Measurements from ENCODE around the gene CBFA2T2.
"Not testable (repeated sequence)": the region's sequence is repeated elsewhere in the genome, so short reads cannot be mapped to it uniquely, and the experiment has no call there.

CBFA2T2 gene

GRCh38 chr20:33463332-33464101, 26.4 kb upstream of the CBFA2T2 start:
- no peak overlapping the region for H3K4me3 ChIP-seq (replicated peaks in 1 of 2; ENCODE audit: low read depth in 2 of 2, low read length in 2 of 2)

GRCh38 chr20:33464759-33465158, 25.1 kb upstream of the CBFA2T2 start:
- DNase-seq (ENCODE audit: low read depth in 2 of 2); H3K4me3 ChIP-seq (replicated peaks in 1 of 2; ENCODE audit: low read depth in 2 of 2, low read length in 2 of 2): not testable (repeated sequence)

More at GRCh38 chr20:33463332-33464101, 26.4 kb upstream of the CBFA2T2 start:
- TF ChIP-seq CTCF (IDR thresholded peaks at IDR 0.05; ENCODE audit: low read depth, low read length): no peak
- DNase-seq (ENCODE audit: low read depth in 2 of 2): no peak

GRCh38 chr20:33465481-33466302, 24.2 kb upstream of the CBFA2T2 start:
- no peak for TF ChIP-seq CTCF (IDR thresholded peaks at IDR 0.05; ENCODE audit: low read depth, low read length)
- no peak overlapping the region for H3K4me3 ChIP-seq (replicated peaks in 1 of 2; ENCODE audit: low read depth in 2 of 2, low read length in 2 of 2)
- DNase-seq (ENCODE audit: low read depth in 2 of 2): no peak

GRCh38 chr20:33466303-33466646, 23.6 kb upstream of the CBFA2T2 start:
- TF ChIP-seq CTCF (IDR thresholded peaks at IDR 0.05; ENCODE audit: low read depth, low read length): no peak
- no peak overlapping the region for H3K4me3 ChIP-seq (replicated peaks in 1 of 2; ENCODE audit: low read depth in 2 of 2, low read length in 2 of 2)
- no peak for DNase-seq (ENCODE audit: low read depth in 2 of 2)

GRCh38 chr20:33470457-33470856, 19.4 kb upstream of the CBFA2T2 start:
- no peak for DNase-seq (ENCODE audit: low read depth in 2 of 2)
- no peak for TF ChIP-seq CTCF (IDR thresholded peaks at IDR 0.05; ENCODE audit: low read depth, low read length)
- H3K4me3 ChIP-seq (replicated peaks in 1 of 2; ENCODE audit: low read depth in 2 of 2, low read length in 2 of 2): no peak overlapping the region

GRCh38 chr20:33470866-33471265, 19.0 kb upstream of the CBFA2T2 start:
- DNase-seq (ENCODE audit: low read depth in 2 of 2): no peak
- H3K4me3 ChIP-seq (replicated peaks in 1 of 2; ENCODE audit: low read depth in 2 of 2, low read length in 2 of 2): no peak overlapping the region
- no peak for TF ChIP-seq CTCF (IDR thresholded peaks at IDR 0.05; ENCODE audit: low read depth, low read length)

GRCh38 chr20:33472868-33473435, 16.9 kb upstream of the CBFA2T2 start:
- no peak overlapping the region for H3K4me3 ChIP-seq (replicated peaks in 1 of 2; ENCODE audit: low read depth in 2 of 2, low read length in 2 of 2)
- DNase-seq (ENCODE audit: low read depth in 2 of 2): no peak
- TF ChIP-seq CTCF (IDR thresholded peaks at IDR 0.05; ENCODE audit: low read depth, low read length): no peak
